HG02870 (cell line): ENCODE measurements around the gene SS18.
"Not testable (repeated sequence)": the region's sequence is repeated elsewhere in the genome, so short reads cannot be mapped to it uniquely, and the experiment has no call there.

Experiments
- ATAC-seq: cut with Tn5 transposase; IDR thresholded peaks from one replicate; pipeline ENCODE4 v1.9.1; 2021; ENCODE audit warnings: mild to moderate bottlenecking, moderate library complexity; ENCODE audit not compliant: unreplicated experiment

Gene SS18, protein sequence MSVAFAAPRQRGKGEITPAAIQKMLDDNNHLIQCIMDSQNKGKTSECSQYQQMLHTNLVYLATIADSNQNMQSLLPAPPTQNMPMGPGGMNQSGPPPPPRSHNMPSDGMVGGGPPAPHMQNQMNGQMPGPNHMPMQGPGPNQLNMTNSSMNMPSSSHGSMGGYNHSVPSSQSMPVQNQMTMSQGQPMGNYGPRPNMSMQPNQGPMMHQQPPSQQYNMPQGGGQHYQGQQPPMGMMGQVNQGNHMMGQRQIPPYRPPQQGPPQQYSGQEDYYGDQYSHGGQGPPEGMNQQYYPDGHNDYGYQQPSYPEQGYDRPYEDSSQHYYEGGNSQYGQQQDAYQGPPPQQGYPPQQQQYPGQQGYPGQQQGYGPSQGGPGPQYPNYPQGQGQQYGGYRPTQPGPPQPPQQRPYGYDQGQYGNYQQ

DNA sequence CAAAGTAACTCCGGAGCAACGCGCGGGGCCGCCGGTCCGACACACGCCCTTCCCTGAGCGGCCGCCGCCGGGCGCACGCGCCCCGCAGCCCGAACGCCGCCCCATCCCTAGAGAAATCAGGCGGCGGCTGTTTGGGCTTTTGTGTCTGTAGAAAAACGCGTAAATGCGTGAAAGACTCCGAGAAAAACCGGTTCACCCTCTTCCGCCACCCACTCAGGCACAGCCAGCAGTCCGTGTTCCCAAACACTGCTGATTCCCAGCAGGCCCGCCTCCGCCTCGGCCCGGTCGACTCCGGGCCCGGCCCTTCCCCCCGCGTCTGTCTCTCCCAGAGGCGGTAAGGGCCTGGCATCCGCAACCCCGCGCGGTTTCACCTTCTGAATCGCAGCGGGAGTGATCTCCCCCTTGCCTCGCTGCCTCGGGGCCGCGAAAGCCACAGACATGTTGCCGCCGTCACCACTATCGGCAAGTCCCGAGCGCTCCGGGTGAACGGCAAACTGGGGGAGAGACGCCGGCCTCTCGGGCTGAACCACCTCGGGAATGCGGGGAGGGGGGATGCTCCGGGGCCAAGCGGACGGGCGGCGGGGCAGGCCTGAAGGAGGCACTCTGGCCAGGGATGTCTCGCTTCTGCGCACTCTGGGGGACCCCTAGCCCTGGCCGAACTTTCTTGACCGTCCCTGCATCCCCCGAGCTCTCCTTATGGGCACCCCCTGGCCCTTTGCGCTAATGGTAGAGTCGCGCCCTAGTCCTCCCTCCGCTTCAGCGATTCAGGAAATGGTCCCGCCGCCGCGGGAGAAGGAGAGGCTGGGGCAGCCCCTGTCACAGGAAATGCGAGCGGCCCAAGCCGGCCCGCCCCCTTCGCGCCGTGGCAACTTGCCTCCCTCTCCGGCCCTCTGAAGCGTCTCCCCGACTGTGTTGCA is at the start of gene SS18:
Gene SS18 (minus strand): TSS at position 484 of the 917 bp plus-strand sequence. CDS start 44 bp downstream, at position 440.
- peak; percentile 75 for ATAC-seq

- ATAC-seq = no peak
These were observed 45.1 kb upstream of the SS18 start for GRCh38 chr18:26135548-26135947.

GRCh38 chr18:26134107-26134506 is 43.7 kb upstream of the SS18 start:
- ATAC-seq = no peak

DNA sequence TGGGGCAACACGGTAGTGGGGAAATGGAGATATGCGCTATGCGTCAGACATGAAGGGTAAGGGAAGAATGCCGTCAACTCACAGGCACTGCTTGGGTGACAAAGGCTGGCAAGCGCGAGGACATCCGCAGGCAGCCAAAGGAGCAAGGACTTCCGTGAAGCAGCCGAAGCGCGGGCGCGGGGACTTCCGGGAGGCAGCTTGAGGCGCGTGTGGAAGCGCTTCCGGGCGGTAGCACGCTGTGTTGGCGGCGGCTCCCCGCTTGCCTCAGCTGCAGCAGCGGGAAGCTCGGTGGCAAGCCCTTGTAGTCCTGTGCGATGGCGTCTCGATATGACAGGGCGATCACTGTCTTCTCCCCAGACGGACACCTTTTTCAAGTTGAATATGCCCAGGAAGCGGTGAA is 43.2 kb upstream of the SS18 start, which contains the start of gene PSMA8:
Gene PSMA8 (plus strand): TSS at position 218 of the 400 bp plus-strand sequence. CDS start 97 bp downstream, at position 315.
- no peak for ATAC-seq

- ATAC-seq = not testable (repeated sequence)
These were observed 37.8 kb upstream of the SS18 start for GRCh38 chr18:26128192-26128591.

- ATAC-seq = no peak
These were observed 37.4 kb upstream of the SS18 start for GRCh38 chr18:26127786-26128185.

- not testable (repeated sequence) for ATAC-seq
These were observed 31.6 kb upstream of the SS18 start for GRCh38 chr18:26121994-26122393.

- no peak for ATAC-seq
These were observed 31.1 kb upstream of the SS18 start for GRCh38 chr18:26121476-26121875.

GRCh38 chr18:26119246-26119645 is 28.8 kb upstream of the SS18 start:
- no peak for ATAC-seq

DNA sequence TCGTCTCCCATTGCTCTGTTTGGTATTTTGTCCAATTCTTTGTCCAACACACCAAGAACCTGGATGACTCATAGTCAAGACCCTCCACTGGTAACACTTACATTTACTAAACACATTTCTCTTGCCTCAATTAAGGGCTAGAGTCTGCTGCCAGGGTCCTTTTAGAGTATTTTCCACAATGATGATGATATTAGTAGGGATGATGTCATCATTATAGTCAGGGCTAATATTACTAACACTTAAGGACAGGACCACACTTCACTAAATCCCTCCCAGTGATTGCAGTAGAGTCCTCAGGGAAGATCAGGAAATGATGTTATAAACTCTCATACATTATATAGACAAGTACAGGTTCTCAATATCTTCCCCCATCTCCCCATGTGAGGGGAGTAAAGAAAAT is 13.6 kb upstream of the SS18 start:
- ATAC-seq = no peak

DNA sequence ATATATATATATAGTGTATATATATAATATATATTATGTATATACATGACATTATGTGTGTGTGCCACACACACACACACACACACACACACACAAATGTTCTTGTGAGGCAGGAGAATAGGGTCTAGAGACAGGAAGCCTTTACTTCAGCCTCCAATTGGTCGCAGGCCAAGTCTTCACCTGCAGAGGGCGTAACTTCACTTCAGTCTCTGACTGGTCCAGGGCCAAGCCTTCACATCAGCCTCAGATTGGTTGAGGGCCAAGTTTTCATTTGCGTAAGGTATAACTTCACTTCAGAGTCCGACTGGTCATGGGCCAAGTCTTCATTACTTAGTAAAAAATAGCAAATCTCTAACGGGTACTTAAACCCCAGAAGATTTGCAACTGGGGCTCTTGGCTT is 13.2 kb upstream of the SS18 start:
- no peak for ATAC-seq

DNA sequence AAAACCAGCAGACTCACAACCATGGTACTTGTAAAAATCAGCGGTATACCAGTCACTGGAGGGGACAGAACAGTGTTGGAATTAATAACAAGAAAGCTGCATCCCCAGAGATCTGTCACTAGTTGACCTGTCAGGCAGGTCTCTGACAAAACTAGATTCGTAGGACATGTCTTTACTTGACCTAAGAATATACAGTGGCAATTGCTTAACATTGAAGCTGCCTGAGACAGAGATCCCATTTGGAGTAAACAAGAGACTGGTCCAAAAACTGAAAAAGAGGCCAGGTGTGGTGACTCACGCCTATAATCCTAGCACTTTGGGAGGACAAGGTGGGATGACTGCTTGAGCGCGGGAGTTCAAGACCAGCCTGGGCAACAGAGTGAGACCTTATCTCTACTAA is 7.2 kb upstream of the SS18 start:
- no peak for ATAC-seq

DNA sequence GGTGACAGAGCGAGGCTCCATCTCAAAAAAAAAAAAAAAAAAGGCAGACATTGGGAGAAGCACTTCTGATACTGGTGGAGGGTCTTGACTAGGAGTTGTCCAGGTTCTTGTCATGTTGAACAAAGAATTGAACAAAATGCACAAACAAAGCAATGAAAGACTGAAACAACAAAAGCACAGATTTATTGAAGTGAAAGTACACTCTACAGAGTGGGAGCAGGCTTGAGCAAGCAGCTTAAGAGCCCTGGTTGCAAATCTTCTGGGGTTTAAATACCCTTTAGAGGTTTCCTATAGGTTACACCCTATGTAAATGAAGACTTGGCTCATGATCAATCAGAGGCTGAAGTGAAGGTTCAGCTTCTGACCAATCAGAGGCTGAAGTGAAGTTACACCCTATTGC is 6.4 kb upstream of the SS18 start:
- ATAC-seq = no peak

GRCh38 chr18:26091047-26091630 is 726 bp upstream of the SS18 start:
- peak; percentile 40 for ATAC-seq

DNA sequence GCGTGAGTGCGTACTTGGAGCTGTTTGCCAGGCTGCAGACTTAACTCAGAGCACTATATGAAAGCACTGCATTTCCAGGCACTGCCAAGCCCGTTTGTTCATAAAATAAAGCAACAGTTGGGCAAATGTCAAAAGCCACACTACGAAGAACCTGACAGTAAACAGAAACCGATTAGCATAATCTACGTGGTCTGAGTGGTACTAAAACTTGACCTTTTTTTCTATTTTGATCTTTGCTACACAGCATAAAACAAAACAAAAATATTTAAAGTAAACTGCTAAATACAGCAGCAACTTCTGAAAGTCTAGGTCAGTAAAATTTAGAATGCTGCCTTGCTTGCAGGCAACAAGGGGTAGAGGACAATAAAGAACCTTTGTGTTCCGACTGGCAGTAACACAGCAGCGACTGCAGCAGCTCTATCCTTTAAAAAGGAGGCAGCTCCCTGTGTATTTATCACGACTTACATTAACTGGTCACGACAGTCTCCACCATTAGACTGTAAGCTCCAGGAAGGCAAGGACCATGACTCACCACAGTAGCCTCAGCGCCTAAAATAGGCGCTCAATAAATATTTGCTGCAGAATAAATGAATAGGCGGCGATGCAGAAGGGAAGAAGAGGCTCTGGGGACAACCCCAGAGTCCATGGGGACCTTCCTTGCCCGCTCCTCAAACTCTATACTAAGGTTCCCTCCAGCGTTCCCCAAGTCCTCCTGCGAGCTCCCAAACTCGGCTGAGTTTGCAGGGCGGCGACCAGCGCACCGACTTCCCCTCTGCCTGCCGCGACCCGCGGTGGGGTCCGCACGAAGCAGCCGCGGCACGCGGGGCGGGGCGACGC is 902 bp downstream of the SS18 start:
- ATAC-seq = peak; percentile 8

GRCh38 chr18:26088487-26088886 is 1.9 kb downstream of the SS18 start:
- no peak for ATAC-seq

DNA sequence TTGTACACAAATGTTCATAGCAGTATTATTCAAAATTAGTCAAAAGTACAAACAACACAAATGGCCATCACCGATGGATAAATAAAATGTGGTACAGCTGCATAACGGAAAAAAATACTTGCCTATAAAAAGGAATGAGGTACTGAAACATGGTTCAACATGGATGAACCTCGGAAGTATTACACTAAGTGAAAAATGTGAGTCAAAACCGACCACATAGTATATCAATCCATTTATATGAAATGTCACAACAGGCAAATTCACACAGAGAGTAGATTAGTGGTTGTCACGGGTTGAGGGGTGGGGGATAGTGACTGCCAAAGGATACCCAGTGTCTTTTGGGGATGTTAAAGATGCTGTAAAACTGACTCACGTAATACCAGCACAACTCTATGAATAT is 3.5 kb downstream of the SS18 start:
- ATAC-seq = peak; percentile 21

- no peak for ATAC-seq
These were observed 5.4 kb downstream of the SS18 start for GRCh38 chr18:26085056-26085455.

- ATAC-seq = no peak
These were observed 7.3 kb downstream of the SS18 start for GRCh38 chr18:26083099-26083498.

GRCh38 chr18:26082475-26082874 is 7.9 kb downstream of the SS18 start:
- ATAC-seq = no peak
